GM21360 (cell line): ENCODE data around the gene TMEM198.

Experiments used
- ATAC-seq: cut with Tn5 transposase; IDR thresholded peaks from one replicate; pipeline ENCODE4 v1.9.1; 2021; ENCODE audit warnings: mild to moderate bottlenecking, moderate library complexity; ENCODE audit not compliant: unreplicated experiment

Gene TMEM198, protein sequence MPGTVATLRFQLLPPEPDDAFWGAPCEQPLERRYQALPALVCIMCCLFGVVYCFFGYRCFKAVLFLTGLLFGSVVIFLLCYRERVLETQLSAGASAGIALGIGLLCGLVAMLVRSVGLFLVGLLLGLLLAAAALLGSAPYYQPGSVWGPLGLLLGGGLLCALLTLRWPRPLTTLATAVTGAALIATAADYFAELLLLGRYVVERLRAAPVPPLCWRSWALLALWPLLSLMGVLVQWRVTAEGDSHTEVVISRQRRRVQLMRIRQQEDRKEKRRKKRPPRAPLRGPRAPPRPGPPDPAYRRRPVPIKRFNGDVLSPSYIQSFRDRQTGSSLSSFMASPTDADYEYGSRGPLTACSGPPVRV

GRCh38 chr2:219543596-219544358, at the start of gene TMEM198, which contains the start of gene CHPF:
TSS of gene TMEM198 (plus strand) at chr2:219544028. CDS start at chr2:219544728, 700 bp downstream.
TSS of gene CHPF (minus strand) at chr2:219543809. CDS start at chr2:219543538, 271 bp downstream.
- ATAC-seq: peak; percentile 75

DNA sequence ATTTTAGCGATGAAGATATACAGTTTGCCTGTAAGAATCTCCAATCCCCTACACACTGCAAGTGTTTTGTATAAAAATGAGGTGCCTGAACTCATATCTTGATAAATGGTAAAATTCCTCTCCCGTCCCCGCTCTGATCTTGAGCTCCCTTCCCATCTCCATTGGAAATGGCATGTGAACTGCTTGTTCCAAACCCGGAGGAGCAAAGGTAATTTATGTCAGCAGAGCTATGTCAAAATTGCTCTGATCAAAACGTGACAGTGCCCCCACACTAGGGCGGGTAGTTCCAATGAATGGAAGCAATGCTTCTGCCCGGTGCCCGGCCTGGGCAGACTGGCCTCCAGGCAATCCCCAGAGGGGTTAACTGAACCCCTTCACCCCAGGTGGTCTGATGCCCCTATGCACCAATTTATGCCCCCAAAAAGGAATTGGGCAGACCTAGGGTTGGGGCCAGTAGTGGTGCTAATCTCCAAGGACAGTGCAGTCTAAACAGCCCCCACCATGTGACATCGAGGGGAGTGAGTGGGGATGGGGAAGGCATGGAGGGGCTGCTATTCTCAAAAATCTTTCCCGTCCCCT, 48.8 kb upstream of the TMEM198 start:
- ATAC-seq: no peak

- ATAC-seq: peak; percentile 24
These were observed 48.2 kb upstream of the TMEM198 start for GRCh38 chr2:219495531-219496122.

DNA sequence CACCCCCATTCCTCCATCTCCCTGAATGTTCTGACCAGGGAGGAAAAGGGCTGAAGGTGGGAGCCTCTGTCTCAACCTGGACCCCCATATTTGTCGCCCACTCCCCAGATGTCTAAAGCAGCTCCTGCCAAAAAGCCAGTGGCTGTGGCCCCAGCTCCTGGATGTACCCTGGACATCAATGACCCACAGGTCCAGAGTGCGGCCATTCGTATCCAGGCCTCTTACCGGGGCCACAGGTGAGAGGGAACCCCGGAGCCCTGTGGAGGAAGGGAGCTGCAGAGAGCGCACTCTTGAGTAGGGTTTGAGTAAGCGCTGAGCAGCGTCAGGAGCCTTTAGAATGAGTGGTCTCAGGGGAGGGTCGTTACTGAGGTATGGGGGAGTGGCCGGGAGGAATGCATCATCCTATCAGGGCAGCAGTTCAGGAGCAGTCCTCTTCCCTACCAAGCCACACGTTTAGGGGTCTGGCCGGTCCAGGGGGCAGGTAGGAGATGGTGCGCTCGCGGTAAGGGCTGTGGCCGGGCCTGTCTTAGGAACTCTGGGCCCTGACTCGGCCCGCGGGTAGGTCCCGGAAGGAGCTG, 47.5 kb upstream of the TMEM198 start:
- no peak for ATAC-seq

- no peak for ATAC-seq
These were observed 46.9 kb upstream of the TMEM198 start for GRCh38 chr2:219496825-219497494.

- ATAC-seq: no peak
These were observed 46.1 kb upstream of the TMEM198 start for GRCh38 chr2:219497495-219498279.

- peak; percentile 95 for ATAC-seq
These were observed 45.4 kb upstream of the TMEM198 start, which contains the start of gene GMPPA for GRCh38 chr2:219498280-219499057. TSS of gene GMPPA (plus strand) at chr2:219498891. CDS start at chr2:219499976, 1,085 bp downstream.

GRCh38 chr2:219499058-219499307, 44.8 kb upstream of the TMEM198 start:
- no peak for ATAC-seq

- no peak for ATAC-seq
These were observed 44.3 kb upstream of the TMEM198 start for GRCh38 chr2:219499555-219499954.

- ATAC-seq: no peak
These were observed 43.7 kb upstream of the TMEM198 start for GRCh38 chr2:219500135-219500534.

- ATAC-seq: no peak
These were observed 42.0 kb upstream of the TMEM198 start for GRCh38 chr2:219501849-219502248.

GRCh38 chr2:219502618-219503017, 41.2 kb upstream of the TMEM198 start:
- no peak for ATAC-seq

DNA sequence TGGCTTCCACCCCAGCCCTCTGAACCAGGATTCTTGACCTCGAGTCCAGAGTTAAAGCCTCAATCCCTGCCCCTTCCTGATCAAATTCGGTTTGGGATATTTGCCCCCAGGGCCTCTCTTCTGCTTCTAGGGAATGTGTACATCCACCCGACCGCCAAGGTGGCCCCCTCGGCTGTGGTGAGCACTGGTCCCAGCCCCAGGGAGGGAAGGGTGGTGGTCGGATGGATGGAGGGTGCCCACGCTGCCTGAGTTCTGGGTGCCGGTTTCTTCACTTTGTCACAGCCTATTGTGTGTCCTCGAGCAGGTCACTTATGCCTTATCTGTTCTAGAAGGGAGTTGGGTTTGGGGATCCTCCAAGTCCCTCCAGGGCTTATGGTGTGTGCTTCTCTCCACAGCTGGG, 38.2 kb upstream of the TMEM198 start:
- no peak for ATAC-seq

DNA sequence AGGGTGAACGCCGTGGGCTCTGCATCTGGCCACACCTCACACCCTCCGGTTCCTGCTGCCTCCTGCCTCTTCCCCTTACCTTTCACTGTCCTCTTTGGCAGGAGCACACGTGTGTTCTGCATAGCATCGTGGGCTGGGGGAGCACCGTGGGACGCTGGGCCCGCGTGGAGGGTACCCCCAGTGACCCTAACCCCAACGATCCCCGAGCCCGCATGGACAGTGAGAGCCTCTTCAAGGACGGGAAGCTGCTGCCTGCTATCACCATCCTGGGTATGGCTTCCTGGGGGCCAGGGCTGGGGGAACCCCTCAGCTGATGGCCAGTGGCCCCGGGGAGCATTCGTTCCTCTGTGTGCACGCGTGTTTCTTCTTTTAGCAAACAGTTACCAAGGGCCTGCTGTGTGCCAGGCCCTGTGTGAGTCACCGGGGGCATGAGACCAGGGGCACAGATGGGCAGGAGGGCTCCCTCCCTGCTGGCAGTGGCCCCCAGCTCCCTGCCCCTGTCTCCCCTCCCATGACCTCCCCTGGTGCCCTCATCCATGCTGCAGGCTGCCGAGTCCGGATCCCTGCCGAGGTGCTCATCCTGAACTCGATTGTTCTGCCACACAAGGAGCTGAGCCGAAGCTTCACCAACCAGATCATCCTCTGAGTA, 37.6 kb upstream of the TMEM198 start:
- no peak for ATAC-seq

- ATAC-seq: no peak
These were observed 36.9 kb upstream of the TMEM198 start for GRCh38 chr2:219506802-219507526.

DNA sequence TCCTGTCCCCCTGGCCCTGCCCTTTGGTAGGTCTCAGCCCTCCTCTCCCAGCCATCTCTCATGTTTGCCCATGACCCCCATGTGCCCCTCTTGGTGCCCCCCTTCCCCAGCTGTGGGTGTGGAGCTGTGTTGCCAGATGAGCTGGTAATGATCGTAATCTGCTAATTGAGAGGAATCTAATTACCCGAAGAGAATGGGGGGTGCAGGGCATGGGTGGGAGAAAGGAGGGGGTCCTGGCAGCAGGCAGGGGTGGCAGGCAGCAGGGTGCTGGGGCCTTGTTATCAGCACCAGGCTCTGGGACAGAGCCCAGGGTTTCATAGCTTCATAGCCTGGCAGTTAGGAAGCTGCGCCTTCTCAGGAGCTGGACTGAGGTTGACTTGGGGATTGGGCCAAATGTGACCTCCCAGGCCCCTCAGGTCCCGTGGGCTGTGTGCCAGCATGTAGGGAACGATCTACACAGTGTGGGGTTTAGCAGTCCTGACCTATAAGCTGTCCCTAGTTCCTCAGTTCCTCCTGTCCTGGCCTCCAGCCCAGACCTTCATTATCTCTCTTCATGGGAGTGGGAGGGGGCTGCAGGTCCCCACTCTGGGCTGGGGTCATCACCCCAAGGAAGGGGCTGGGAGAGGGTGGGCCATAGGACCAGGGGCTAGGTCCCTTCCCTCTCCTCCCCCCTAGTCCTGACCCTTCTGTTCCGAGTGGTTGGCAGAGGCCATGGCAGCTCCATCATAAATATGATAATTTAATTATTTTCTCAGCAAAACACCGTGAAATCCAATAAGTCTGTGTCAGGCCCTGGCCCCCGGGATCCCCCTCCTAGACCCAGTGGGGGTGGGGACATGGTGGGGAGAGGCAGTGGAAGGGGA, 36.0 kb upstream of the TMEM198 start:
- ATAC-seq: no peak

DNA sequence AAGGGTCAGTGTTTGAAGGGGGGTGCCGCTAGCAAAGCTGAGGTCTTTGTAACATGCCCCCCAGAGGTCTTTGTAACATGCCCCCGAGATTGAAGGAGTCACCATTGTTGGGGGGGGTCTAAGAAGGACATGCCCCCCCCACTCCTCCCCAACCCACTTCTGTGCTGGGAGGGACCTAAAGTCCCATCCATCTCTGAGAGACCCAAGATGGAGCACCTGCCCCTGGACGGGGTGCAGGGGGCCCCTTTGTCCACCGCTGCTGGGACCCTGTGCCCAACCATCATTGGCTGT, 35.4 kb upstream of the TMEM198 start:
- no peak for ATAC-seq
